Loucy (cell line): ENCODE results near the gene SRGAP2C.
"Not testable (repeated sequence)": the region's sequence is repeated elsewhere in the genome, so short reads cannot be mapped to it uniquely, and the experiment has no call there.

Source experiments
- EZH2phosphoT487 ChIP-seq: fragments of 200-600 bp; IDR thresholded peaks from 2 replicates; pipeline ENCODE4 v1.6.1; 2018; ENCODE audit warnings: antibody characterized with exemption, mild to moderate bottlenecking, moderate library complexity, borderline replicate concordance
- TF ChIP-seq, protein P1 (sequence below): fragments of 200-600 bp; sonication (generic); conservative IDR thresholded peaks from 2 replicates; pipeline ENCODE4 v1.5.1; 2014; ENCODE audit warnings: mild to moderate bottlenecking, antibody characterized with exemption, low read length

- not testable (repeated sequence) for TF ChIP-seq EZH2phosphoT487
- TF ChIP-seq, protein P1, sequence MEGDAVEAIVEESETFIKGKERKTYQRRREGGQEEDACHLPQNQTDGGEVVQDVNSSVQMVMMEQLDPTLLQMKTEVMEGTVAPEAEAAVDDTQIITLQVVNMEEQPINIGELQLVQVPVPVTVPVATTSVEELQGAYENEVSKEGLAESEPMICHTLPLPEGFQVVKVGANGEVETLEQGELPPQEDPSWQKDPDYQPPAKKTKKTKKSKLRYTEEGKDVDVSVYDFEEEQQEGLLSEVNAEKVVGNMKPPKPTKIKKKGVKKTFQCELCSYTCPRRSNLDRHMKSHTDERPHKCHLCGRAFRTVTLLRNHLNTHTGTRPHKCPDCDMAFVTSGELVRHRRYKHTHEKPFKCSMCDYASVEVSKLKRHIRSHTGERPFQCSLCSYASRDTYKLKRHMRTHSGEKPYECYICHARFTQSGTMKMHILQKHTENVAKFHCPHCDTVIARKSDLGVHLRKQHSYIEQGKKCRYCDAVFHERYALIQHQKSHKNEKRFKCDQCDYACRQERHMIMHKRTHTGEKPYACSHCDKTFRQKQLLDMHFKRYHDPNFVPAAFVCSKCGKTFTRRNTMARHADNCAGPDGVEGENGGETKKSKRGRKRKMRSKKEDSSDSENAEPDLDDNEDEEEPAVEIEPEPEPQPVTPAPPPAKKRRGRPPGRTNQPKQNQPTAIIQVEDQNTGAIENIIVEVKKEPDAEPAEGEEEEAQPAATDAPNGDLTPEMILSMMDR, result not testable (repeated sequence)
Observed at GRCh38 chr1:121396335-121397081, 211.7 kb downstream of the SRGAP2C start.
